NCI-H2227 treated with DMSO at 0.1 percent for 48 hours (cell line): ENCODE data around the gene CCDC192.
"Not testable (repeated sequence)": the region's sequence is repeated elsewhere in the genome, so short reads cannot be mapped to it uniquely, and the experiment has no call there.

Experiments used
- DNase-seq: peaks from one replicate; lab custom pipeline; 2025; lab: John Stamatoyannopoulos, UW

The CCDC192 gene

GRCh38 chr5:127762412-127762811, 59.2 kb downstream of the CCDC192 start:
- no peak for DNase-seq

GRCh38 chr5:127766676-127767335, 63.6 kb downstream of the CCDC192 start:
- no peak for DNase-seq

GRCh38 chr5:127769386-127769785, 66.2 kb downstream of the CCDC192 start:
- DNase-seq = no peak

GRCh38 chr5:127770272-127770671, 67.1 kb downstream of the CCDC192 start:
- no peak for DNase-seq

- DNase-seq = no peak
These were observed 69.3 kb downstream of the CCDC192 start for GRCh38 chr5:127772531-127772930.

- no peak for DNase-seq
These were observed 71.0 kb downstream of the CCDC192 start for GRCh38 chr5:127774221-127774620.

GRCh38 chr5:127776477-127776876, 73.3 kb downstream of the CCDC192 start:
- DNase-seq = no peak

- no peak for DNase-seq
These were observed 74.8 kb downstream of the CCDC192 start for GRCh38 chr5:127777957-127778356.

- not testable (repeated sequence) for DNase-seq
These were observed 79.3 kb downstream of the CCDC192 start for GRCh38 chr5:127782450-127782849.

GRCh38 chr5:127785098-127785927, 82.1 kb downstream of the CCDC192 start:
- no peak for DNase-seq

- DNase-seq = no peak
These were observed 88.2 kb downstream of the CCDC192 start for GRCh38 chr5:127791439-127791838.

GRCh38 chr5:127791908-127792307, 88.7 kb downstream of the CCDC192 start:
- not testable (repeated sequence) for DNase-seq

- no peak for DNase-seq
These were observed 89.9 kb downstream of the CCDC192 start for GRCh38 chr5:127793052-127793451.

- DNase-seq = no peak
These were observed 90.7 kb downstream of the CCDC192 start for GRCh38 chr5:127793879-127794278.

GRCh38 chr5:127796211-127796610, 93.0 kb downstream of the CCDC192 start:
- no peak for DNase-seq

GRCh38 chr5:127799293-127799905, 96.2 kb downstream of the CCDC192 start:
- no peak for DNase-seq

- DNase-seq = no peak
These were observed 98.7 kb downstream of the CCDC192 start for GRCh38 chr5:127801751-127802476.

GRCh38 chr5:127802477-127802865, 99.3 kb downstream of the CCDC192 start:
- no peak for DNase-seq

- no peak for DNase-seq
These were observed 101.8 kb downstream of the CCDC192 start for GRCh38 chr5:127804886-127805426.

- DNase-seq = no peak
These were observed 102.3 kb downstream of the CCDC192 start for GRCh38 chr5:127805448-127805847.

GRCh38 chr5:127806776-127807175, 103.6 kb downstream of the CCDC192 start:
- DNase-seq = no peak

GRCh38 chr5:127809533-127809932, 106.3 kb downstream of the CCDC192 start:
- DNase-seq = no peak
